ENCODE results near the gene STK31.

- TF ChIP-seq MAX (IDR thresholded peaks at IDR 0.05; ENCODE audit: insufficient read depth, insufficient read length) (no peak), POLR2AphosphoS5 (IDR thresholded peaks at IDR 0.05; ENCODE audit: insufficient read depth, low read depth, low read length) (no peak)
Observed at GRCh38 chr7:23864973-23865372, 155.0 kb downstream of the STK31 start.
